Endothelial cell (in vitro differentiated cells): Measurements from ENCODE around the gene CLDN11. TPM values are rescaled to one million over a fixed set of nuclear protein-coding genes. Genes with fewer than 3 reads are reported as not detected.

Experiments
- DNase-seq: peaks from one replicate; pipeline ENCODE4 v3.0.0; 2021; ENCODE audit warnings: low spot score
- H3K27ac Mint-ChIP-seq: one replicate; pipeline ENCODE4 v1.8.0; 2021; ENCODE audit warnings: mixed read lengths, inconsistent platforms; ENCODE audit not compliant: unreplicated experiment
- H3K27me3 Mint-ChIP-seq: one replicate; pipeline ENCODE4 v1.8.0; 2021; ENCODE audit warnings: mild to moderate bottlenecking, moderate library complexity, mixed read lengths, inconsistent platforms; ENCODE audit not compliant: unreplicated experiment
- H3K36me3 Mint-ChIP-seq: one replicate; pipeline ENCODE4 v1.8.0; 2021; ENCODE audit warnings: mild to moderate bottlenecking, low read depth, mixed read lengths, inconsistent platforms; ENCODE audit not compliant: unreplicated experiment
- H3K4me1 Mint-ChIP-seq: one replicate; pipeline ENCODE4 v1.8.0; 2021; ENCODE audit warnings: mild to moderate bottlenecking, mixed read lengths, inconsistent platforms; ENCODE audit not compliant: unreplicated experiment
- H3K4me3 Mint-ChIP-seq: one replicate; pipeline ENCODE4 v1.8.0; 2021; ENCODE audit warnings: mild to moderate bottlenecking, mixed read lengths, inconsistent platforms; ENCODE audit not compliant: unreplicated experiment
- H3K9me3 Mint-ChIP-seq: one replicate; pipeline ENCODE4 v1.8.0; 2021; ENCODE audit warnings: mixed read lengths, inconsistent platforms; ENCODE audit not compliant: unreplicated experiment
- CTCF ChIP-seq: fragments of 200-600 bp; sonication (generic); IDR thresholded peaks from one replicate; pipeline ENCODE4 v1.5.0; 2021; ENCODE audit warnings: antibody characterized with exemption; ENCODE audit not compliant: unreplicated experiment
- total RNA-seq: library from RNA; stranded (reverse); fragmentation: NEBNext Ultra II Directional; extraction: Animal tissue kit (Norgen Biotek cat#: 25700); gene quantifications from one replicate; pipeline ENCODE4 v1.2.1, GENCODE V29; 2021; ENCODE audit not compliant: unreplicated experiment

CLDN11 gene
- total RNA-seq, 1 donor from 2014 or later: 1.8 TPM

- no peak overlapping the region for H3K27ac Mint-ChIP-seq
- H3K36me3 Mint-ChIP-seq: peaks cover 3% of the 10 kb centered on the region
- H3K4me1 Mint-ChIP-seq: peaks cover 3% of the 10 kb centered on the region
- H3K4me3 Mint-ChIP-seq: no peak overlapping the region
- H3K9me3 Mint-ChIP-seq: no peaks in the 10 kb centered on the region
- no peak for TF ChIP-seq CTCF
- peaks cover 2% of the 10 kb centered on the region for H3K27me3 Mint-ChIP-seq
- no peak for DNase-seq
Observed at GRCh38 chr3:170426240-170426797, 7.7 kb downstream of the CLDN11 start.

- Mint-ChIP-seq H3K4me1 (peaks cover 3% of the 10 kb centered on the region), H3K9me3 (no peaks in the 10 kb centered on the region), H3K27ac (no peak overlapping the region), H3K27me3 (no peaks in the 10 kb centered on the region), H3K4me3 (no peak overlapping the region), H3K36me3 (no peaks in the 10 kb centered on the region)
- no peak for DNase-seq
- no peak for TF ChIP-seq CTCF
Observed at GRCh38 chr3:170428095-170428494, 9.4 kb downstream of the CLDN11 start.

GRCh38 chr3:170429050-170429449 is 10.4 kb downstream of the CLDN11 start:
- Mint-ChIP-seq H3K27me3 (no peaks in the 10 kb centered on the region), H3K4me3 (no peak overlapping the region), H3K9me3 (no peaks in the 10 kb centered on the region), H3K4me1 (peaks cover 3% of the 10 kb centered on the region), H3K36me3 (no peaks in the 10 kb centered on the region), H3K27ac (no peak overlapping the region)
- no peak for DNase-seq
- TF ChIP-seq CTCF: no peak

GRCh38 chr3:170431054-170431453 is 12.4 kb downstream of the CLDN11 start:
- Mint-ChIP-seq H3K4me3 (no peak overlapping the region), H3K27me3 (no peaks in the 10 kb centered on the region), H3K9me3 (no peaks in the 10 kb centered on the region), H3K36me3 (no peaks in the 10 kb centered on the region), H3K4me1 (peaks cover 3% of the 10 kb centered on the region), H3K27ac (no peak overlapping the region)
- peak; percentile 59 for TF ChIP-seq CTCF
- DNase-seq: no peak

GRCh38 chr3:170432416-170432815 is 13.7 kb downstream of the CLDN11 start:
- Mint-ChIP-seq H3K9me3 (no peaks in the 10 kb centered on the region), H3K4me1 (no peaks in the 10 kb centered on the region), H3K27ac (no peak overlapping the region), H3K27me3 (no peaks in the 10 kb centered on the region), H3K36me3 (no peaks in the 10 kb centered on the region), H3K4me3 (no peak overlapping the region)
- DNase-seq: no peak
- TF ChIP-seq CTCF: no peak
